Stomach smooth muscle (tissue), 2 donors: ENCODE data around the gene THBS4.

Experiments used
- H3K27ac ChIP-seq: one replicate; pipeline ENCODE4 v1.7.0; 2013; ENCODE audit warnings: mild to moderate bottlenecking, low read length, inconsistent platforms
- H3K27me3 ChIP-seq, 2 donors: one replicate each; pipeline ENCODE4 v1.7.0; 2013; ENCODE audit warnings: low read length in 2 of 2; ENCODE audit not compliant: insufficient read depth in 2 of 2, control insufficient read depth in 1 of 2
- H3K36me3 ChIP-seq, 2 donors: one replicate each; pipeline ENCODE4 v1.7.0; 2013; ENCODE audit warnings: low read length in 2 of 2; ENCODE audit not compliant: control insufficient read depth in 2 of 2, insufficient read depth in 2 of 2
- H3K4me1 ChIP-seq: one replicate; pipeline ENCODE4 v1.7.0; 2013; ENCODE audit warnings: low read length; ENCODE audit not compliant: control insufficient read depth, insufficient read depth
- H3K4me3 ChIP-seq, 2 donors: one replicate each; pipeline ENCODE4 v1.7.0; 2013; ENCODE audit warnings: low read length in 2 of 2
- H3K9ac ChIP-seq, 2 donors: one replicate each; pipeline ENCODE4 v1.7.0; 2013; ENCODE audit warnings: low read length in 2 of 2, mild to moderate bottlenecking in 1 of 2
- H3K9me3 ChIP-seq, 2 donors: one replicate each; pipeline ENCODE4 v1.7.0; 2013; ENCODE audit warnings: low read length in 2 of 2; ENCODE audit not compliant: control insufficient read depth in 2 of 2
- donor health status: healthy.
- donor health status: Pancreatic carcinoma.

The THBS4 gene

DNA sequence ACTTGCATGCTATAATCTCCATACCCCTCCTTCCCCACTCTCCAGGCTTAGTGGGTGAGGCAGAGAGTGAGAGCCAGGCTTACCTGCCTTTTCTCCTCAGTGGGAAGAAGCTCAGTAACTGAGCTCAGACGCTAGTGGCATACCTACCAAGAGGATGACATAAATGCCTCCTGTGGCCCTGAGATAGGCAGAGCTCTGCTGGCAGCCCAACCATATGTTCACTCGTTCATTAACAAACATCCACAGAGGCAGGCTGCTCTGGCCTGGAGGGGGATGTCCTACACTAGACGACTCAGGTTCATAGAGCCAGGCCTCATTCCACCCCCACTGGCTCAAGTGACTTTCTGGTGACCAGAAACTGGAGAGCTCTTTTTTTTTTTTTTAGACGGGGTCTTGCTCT is 81.3 kb downstream of the THBS4 start:
- Histone ChIP-seq H3K36me3 (no peaks in the 10 kb centered on the region), H3K4me1 (no peaks in the 10 kb centered on the region), H3K9me3 (peaks cover 0 to 2% of the 10 kb centered on the region in 2 donors), H3K27ac (no peak overlapping the region), H3K27me3 (no peaks in the 10 kb centered on the region), H3K4me3 (no peak overlapping the region), H3K9ac (no peak overlapping the region)

DNA sequence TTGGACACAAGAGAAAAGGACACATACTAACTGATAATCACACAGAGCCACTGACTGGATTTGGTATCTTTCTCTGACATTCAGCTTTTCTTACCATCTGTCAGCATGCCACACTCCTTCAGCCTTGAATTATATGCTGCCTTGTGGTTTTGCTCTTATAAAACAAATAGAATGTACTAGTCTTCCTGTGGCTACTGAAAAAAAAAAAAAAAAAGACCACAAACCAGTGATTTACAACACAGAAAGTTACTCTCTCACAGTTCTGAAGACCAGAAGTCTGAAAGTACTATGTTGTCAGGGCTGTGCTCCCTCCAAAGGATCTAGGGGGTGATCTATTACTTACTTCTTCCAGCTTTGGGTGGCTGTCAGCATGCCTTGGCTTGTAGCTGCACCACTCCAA is 82.3 kb downstream of the THBS4 start:
- no peaks in the 10 kb centered on the region for H3K36me3 ChIP-seq
- H3K9me3 ChIP-seq, result peaks cover 0 to 2% of the 10 kb centered on the region in 2 donors
- no peak overlapping the region for H3K9ac ChIP-seq

DNA sequence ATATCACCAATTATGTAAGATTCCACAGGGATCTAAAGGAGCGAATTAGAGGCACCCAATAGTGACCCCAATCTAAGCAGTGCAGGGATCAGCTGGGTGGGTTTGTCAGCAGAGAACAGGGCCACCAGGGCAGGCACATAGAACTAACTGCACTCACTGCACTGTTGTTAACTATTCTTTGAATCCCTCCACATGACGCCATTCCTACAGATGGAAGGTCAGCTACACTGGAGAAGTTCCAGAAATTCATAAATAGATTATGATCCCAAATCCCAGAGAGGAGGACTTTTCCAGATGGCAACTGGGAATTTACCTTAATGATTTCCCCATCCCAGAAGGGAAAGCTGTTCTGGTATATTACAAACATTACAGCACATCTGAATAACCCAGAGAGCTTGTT is 84.2 kb downstream of the THBS4 start:
- H3K4me1 ChIP-seq, result peaks cover 3% of the 10 kb centered on the region
- no peak overlapping the region for H3K9ac ChIP-seq
- no peak overlapping the region for H3K27ac ChIP-seq
- no peaks in the 10 kb centered on the region for H3K36me3 ChIP-seq
- H3K27me3 ChIP-seq, result no peaks in the 10 kb centered on the region
- peaks cover 0 to 2% of the 10 kb centered on the region in 2 donors for H3K9me3 ChIP-seq
- H3K4me3 ChIP-seq, result no peak overlapping the region

More for the DNA sequence above, 82.3 kb downstream of the THBS4 start:
- H3K4me3 ChIP-seq, result no peak overlapping the region
- H3K27ac ChIP-seq, result no peak overlapping the region
- no peaks in the 10 kb centered on the region for H3K27me3 ChIP-seq
- no peaks in the 10 kb centered on the region for H3K4me1 ChIP-seq

DNA sequence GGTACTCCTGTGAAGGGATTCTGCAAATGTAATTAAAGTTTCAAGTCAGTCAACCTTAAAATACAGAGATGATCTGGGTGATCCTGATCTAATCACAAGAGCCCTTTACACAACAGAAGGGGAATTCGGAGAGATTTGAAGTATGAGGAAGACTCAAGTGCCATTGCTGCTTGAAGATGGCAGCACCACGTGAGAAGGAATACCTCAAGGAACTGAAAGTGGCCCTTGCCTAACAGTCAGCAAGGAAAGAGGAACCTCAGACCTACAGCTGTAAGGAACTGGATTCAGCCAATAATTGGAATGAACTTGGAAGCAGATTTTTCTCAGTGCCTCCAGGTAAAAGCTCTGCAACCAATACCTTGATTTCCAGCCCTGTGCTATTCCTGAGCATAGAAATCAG is 87.4 kb downstream of the THBS4 start:
- no peak overlapping the region for H3K27ac ChIP-seq
- H3K9ac ChIP-seq, result no peak overlapping the region
- H3K9me3 ChIP-seq, result peaks cover 0 to 1% of the 10 kb centered on the region in 2 donors
- H3K36me3 ChIP-seq, result no peaks in the 10 kb centered on the region
- peaks cover 3% of the 10 kb centered on the region for H3K4me1 ChIP-seq
- H3K27me3 ChIP-seq, result no peaks in the 10 kb centered on the region
- no peak overlapping the region for H3K4me3 ChIP-seq

DNA sequence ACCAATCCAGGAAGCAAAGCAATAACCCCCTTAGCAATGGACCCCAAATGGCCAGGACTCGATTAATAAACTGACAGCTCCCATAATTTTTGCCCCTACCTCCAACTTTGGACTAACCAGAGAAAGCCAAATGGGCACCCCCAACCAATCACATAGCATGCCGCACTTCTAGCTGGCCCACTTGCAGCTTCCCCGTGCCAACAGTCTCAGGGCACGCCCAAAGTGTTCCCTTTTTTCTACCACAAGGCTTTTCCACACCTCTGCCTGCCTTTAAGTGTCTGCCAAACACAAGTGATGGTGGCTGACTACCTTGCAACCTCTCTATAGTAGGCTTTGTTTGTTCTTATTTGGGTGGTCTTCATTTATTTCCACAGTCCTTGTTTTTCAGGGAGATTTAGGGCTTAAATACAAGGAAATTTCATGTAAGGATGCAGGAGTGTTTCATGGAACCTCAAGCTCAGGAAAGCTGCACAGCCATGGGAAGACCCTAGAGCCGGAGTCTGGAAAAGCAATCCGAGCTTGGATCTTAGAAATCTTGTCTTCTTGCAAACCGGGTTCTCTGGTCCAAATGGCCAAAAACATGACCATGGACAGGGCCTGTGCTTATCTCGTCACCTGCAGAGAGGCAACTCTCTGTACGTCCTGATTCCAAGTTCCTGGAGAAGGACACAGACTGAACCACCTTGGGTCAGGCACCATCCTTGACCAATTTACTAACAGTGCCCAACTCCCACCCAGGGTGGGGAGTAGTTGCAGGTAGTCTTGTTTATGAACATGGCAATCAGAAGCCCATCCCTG is 89.2 kb downstream of the THBS4 start:
- no peak overlapping the region for H3K4me3 ChIP-seq
- no peaks in the 10 kb centered on the region for H3K9me3 ChIP-seq
- H3K4me1 ChIP-seq, result peaks cover 3% of the 10 kb centered on the region
- no peaks in the 10 kb centered on the region for H3K27me3 ChIP-seq
- no peak overlapping the region for H3K9ac ChIP-seq
- no peaks in the 10 kb centered on the region for H3K36me3 ChIP-seq
- H3K27ac ChIP-seq, result no peak overlapping the region

DNA sequence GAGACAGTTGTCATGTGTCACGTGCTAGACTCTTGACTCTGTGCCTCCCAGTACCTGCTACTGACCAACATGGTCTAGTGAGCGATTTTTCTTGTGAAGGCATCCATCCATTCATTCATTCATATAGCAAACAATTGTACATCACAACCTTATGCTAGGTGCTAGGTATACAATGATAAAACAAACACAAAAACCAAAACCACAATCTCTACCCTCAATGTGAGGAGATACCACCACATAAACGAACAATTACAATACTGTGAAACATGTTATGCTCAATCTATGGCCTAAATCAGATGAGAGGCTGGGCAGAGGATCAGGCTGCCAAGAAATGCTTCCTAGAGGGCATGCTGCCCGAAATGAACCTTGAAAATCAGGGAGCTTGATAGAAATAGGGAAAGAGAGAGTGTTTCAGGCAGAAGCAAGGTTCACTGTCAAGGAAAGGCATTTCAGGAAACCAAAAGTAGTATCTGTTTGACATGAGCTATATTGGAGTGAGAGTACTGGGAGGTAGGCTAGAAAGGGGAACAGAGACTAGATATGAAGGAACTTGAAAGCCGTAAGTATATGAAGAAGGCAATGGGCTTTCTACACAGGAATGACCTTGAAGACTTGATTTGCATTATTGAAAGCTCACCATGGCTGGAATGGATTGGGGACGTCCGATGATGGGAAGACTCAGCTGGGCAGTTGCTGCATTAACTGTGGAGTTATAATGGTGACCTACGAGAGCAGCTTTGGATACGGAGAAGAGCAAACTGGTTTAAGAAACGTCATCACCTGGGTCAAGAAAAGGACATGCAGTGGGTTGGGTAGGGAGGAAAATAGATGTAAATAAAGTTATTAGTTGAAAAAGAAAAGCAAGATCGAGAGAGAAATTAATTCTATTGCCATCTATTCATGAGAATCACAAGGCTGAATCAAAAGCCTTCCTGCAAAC is 90.1 kb downstream of the THBS4 start:
- Histone ChIP-seq H3K9me3 (no peaks in the 10 kb centered on the region), H3K27me3 (no peaks in the 10 kb centered on the region), H3K27ac (no peak overlapping the region), H3K36me3 (no peaks in the 10 kb centered on the region), H3K9ac (no peak overlapping the region), H3K4me3 (no peak overlapping the region), H3K4me1 (peaks cover 3% of the 10 kb centered on the region)

DNA sequence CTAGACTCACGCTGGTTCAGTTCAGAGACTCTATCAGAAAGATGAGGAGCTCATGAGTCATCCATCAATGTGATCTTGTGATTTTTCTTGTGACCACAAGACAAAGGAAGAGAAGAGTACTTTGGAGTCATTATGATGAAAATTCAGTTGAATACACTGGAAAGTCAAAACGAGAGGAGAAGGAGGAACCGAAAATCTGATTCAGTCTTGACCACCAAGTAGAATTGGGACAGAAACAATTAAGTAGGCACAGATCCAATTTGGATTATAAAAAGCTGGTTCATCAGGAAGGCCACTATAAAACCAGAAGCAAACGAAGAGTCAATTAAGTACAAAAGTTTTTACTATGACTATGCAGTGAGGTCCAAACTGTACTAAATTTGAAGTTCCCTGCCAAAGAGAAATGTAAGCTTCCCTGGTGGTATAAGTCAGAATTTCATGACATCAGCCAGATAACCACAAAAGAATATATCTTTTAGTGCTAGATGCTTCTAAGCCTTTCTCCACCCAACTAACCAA is 90.9 kb downstream of the THBS4 start:
- Histone ChIP-seq H3K4me1 (peaks cover 3% of the 10 kb centered on the region), H3K27me3 (no peaks in the 10 kb centered on the region), H3K27ac (no peak overlapping the region), H3K36me3 (no peaks in the 10 kb centered on the region), H3K4me3 (no peak overlapping the region), H3K9me3 (no peaks in the 10 kb centered on the region), H3K9ac (no peak overlapping the region)

DNA sequence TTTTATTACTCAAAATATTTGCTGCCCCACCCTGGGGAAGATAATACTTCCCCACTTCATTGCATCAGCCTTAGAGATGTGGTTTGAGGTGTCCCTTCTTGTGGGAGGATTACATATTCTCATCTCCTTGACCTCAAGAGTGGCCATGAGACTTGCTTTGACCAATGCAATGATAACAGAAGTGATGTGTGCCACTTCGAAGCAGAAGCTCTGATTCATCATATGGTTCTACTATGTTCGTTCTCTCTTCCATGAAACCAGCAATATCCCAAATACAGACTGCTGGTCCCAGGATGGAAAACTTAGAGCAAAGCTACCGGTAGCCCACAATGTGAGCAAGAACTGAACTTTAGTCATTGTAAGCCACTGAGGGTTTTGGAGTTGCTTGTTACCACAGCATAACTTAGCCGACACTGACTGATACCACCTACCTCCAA is 92.0 kb downstream of the THBS4 start:
- no peak overlapping the region for H3K9ac ChIP-seq
- peaks cover 3% of the 10 kb centered on the region for H3K4me1 ChIP-seq
- H3K36me3 ChIP-seq, result no peaks in the 10 kb centered on the region
- H3K27ac ChIP-seq, result no peak overlapping the region
- no peaks in the 10 kb centered on the region for H3K9me3 ChIP-seq
- H3K4me3 ChIP-seq, result no peak overlapping the region
- H3K27me3 ChIP-seq, result no peaks in the 10 kb centered on the region

DNA sequence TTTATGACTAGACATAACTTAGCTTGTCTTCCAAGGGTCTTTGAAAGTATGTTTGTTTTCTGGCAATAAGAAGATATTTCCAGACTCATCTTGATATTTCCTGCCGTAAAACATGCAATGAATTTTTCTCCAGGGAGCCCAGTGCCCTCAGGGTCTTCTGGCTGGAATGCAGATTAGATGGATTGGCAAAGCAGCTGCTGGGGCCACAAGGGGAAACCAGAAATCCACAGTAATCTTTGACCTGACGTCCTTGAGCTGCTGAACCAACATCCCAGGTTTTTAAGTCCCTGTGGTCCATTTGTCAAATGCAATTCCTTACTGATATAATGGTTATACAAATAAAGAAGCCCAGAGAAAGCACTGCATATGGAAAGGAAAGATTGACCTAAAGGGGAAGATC is 93.0 kb downstream of the THBS4 start:
- Histone ChIP-seq H3K9ac (no peak overlapping the region), H3K4me3 (no peak overlapping the region), H3K4me1 (peaks cover 3% of the 10 kb centered on the region), H3K9me3 (no peaks in the 10 kb centered on the region), H3K27me3 (no peaks in the 10 kb centered on the region), H3K27ac (no peak overlapping the region), H3K36me3 (no peaks in the 10 kb centered on the region)

DNA sequence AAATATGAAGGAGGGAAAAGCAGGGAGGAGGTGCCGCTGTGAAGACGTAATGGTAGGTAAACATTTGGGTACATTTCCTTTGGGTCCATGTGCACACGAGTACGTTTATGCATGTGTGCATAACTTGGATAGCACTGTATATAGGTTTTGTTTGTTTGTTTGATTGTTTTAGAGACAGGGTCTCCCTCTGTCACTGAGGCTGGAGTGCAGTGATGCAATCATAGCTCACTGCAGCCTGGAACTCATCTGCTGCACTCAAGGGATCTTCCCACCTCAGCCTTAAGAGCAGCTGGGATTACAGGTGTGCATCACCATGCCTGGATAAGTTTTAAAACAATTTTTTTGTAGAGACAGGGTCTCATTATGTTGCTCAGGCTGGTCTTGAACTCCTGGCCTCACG is 94.0 kb downstream of the THBS4 start:
- H3K36me3 ChIP-seq, result no peaks in the 10 kb centered on the region
- H3K27ac ChIP-seq, result no peak overlapping the region
- no peak overlapping the region for H3K9ac ChIP-seq
- H3K9me3 ChIP-seq, result no peaks in the 10 kb centered on the region
- no peak overlapping the region for H3K4me3 ChIP-seq
- no peaks in the 10 kb centered on the region for H3K27me3 ChIP-seq
- H3K4me1 ChIP-seq, result no peaks in the 10 kb centered on the region
